Immature natural killer cell (primary cell): Measurements from ENCODE around the gene JDP2. TPM values are rescaled to one million over a fixed set of nuclear protein-coding genes. Genes with fewer than 3 reads are reported as not detected.

ENCODE experiments used
- DNase-seq, 3 donors: peaks; one replicate each; pipeline ENCODE4 v3.0.0; 2022; ENCODE audit warnings: mixed read lengths in 1 of 3
- H3K27ac Mint-ChIP-seq, 6 donors: one replicate each; pipeline ENCODE4 v1.8.0; 2020; ENCODE audit warnings: mixed read lengths in 6 of 6, mild to moderate bottlenecking in 5 of 6, inconsistent platforms in 4 of 6, moderate library complexity in 3 of 6
- H3K27me3 Mint-ChIP-seq, 3 donors: one replicate each; pipeline ENCODE4 v1.8.0; 2020 to 2021; ENCODE audit warnings: low read depth in 3 of 3, mild to moderate bottlenecking in 3 of 3, mixed read lengths in 3 of 3, moderate library complexity in 3 of 3, inconsistent platforms in 1 of 3
- H3K36me3 Mint-ChIP-seq, 3 donors: one replicate each; pipeline ENCODE4 v1.8.0; 2020; ENCODE audit warnings: mixed read lengths in 3 of 3, inconsistent platforms in 2 of 3, mild to moderate bottlenecking in 2 of 3
- H3K4me1 Mint-ChIP-seq, 2 donors: one replicate each; pipeline ENCODE4 v1.8.0; 2020; ENCODE audit warnings: inconsistent platforms in 2 of 2, mild to moderate bottlenecking in 2 of 2, mixed read lengths in 2 of 2, moderate library complexity in 1 of 2
- H3K4me3 Mint-ChIP-seq, 5 donors: one replicate each; pipeline ENCODE4 v1.8.0; 2020; ENCODE audit warnings: mild to moderate bottlenecking in 5 of 5, mixed read lengths in 5 of 5, inconsistent platforms in 3 of 5, moderate library complexity in 3 of 5
- H3K9me3 Mint-ChIP-seq, 6 donors: one replicate each; pipeline ENCODE4 v1.8.0; 2020; ENCODE audit warnings: mild to moderate bottlenecking in 6 of 6, mixed read lengths in 6 of 6, inconsistent platforms in 4 of 6, moderate library complexity in 3 of 6
- polyA plus RNA-seq, 3 donors: library from polyadenylated mRNA; unstranded; fragments of 300-500 nt; fragmentation: Illumina TruSeq; gene quantifications; one replicate each; pipeline ENCODE4 v1.2.3, GENCODE V29; 2021

Gene JDP2
- polyA plus RNA-seq, 3 donors from 2014 or later = 0.47 TPM; not detected in 2

- no peaks in the 10 kb centered on the region for H3K36me3 Mint-ChIP-seq
- H3K9me3 Mint-ChIP-seq = no peaks in the 10 kb centered on the region
These were observed 68.9 kb downstream of the JDP2 start for GRCh38 chr14:75496755-75497154.

GRCh38 chr14:75497191-75497590 lies 69.4 kb downstream of the JDP2 start:
- peak overlapping the region in 1 of 6 donors; percentile 49 for H3K27ac Mint-ChIP-seq
- H3K27me3 Mint-ChIP-seq = peaks cover 0 to 3% (median 1%) of the 10 kb centered on the region in 3 donors
- no peaks in the 10 kb centered on the region for H3K36me3 Mint-ChIP-seq
- no peak for DNase-seq
- peaks cover 0 to 6% of the 10 kb centered on the region in 2 donors for H3K4me1 Mint-ChIP-seq
- H3K9me3 Mint-ChIP-seq = no peaks in the 10 kb centered on the region
- no peak overlapping the region for H3K4me3 Mint-ChIP-seq

More at GRCh38 chr14:75496755-75497154, 68.9 kb downstream of the JDP2 start:
- H3K4me1 Mint-ChIP-seq = peaks cover 0 to 6% of the 10 kb centered on the region in 2 donors
- H3K27me3 Mint-ChIP-seq = peaks cover 0 to 2% (median 0%) of the 10 kb centered on the region in 3 donors
- no peak overlapping the region for H3K4me3 Mint-ChIP-seq
- no peak overlapping the region for H3K27ac Mint-ChIP-seq
- no peak for DNase-seq

DNA sequence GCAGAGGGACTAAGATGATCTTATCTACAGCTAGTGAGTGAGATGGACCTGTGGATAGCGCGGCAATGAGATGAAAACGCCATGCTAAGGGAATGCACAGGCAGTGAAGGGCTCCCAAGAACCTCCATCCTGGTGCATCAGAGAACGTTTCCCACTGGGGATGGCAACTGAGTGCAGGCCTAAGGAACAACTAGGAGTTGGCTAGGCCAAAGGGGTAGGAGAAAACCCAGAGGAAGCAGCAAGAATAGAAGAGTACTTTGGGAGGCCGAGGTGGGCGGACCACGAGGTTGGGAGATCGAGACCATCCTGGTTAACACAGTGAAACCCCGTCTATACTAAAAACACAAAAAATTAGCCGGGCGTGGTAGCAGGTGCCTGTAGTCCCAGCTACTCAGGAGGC lies 69.9 kb downstream of the JDP2 start:
- Mint-ChIP-seq H3K4me3 (no peak overlapping the region), H3K9me3 (no peaks in the 10 kb centered on the region), H3K27ac (peak overlapping the region in 2 of 6 donors; percentile 31 to 49), H3K27me3 (peaks cover 0 to 4% (median 2%) of the 10 kb centered on the region in 3 donors), H3K4me1 (peaks cover 0 to 6% of the 10 kb centered on the region in 2 donors), H3K36me3 (no peaks in the 10 kb centered on the region)
- DNase-seq = no peak

- Mint-ChIP-seq H3K4me3 (no peak overlapping the region), H3K36me3 (no peaks in the 10 kb centered on the region), H3K4me1 (peaks cover 0 to 6% of the 10 kb centered on the region in 2 donors), H3K9me3 (no peaks in the 10 kb centered on the region), H3K27me3 (peaks cover 0 to 4% (median 2%) of the 10 kb centered on the region in 3 donors), H3K27ac (no peak overlapping the region)
- DNase-seq = no peak
These were observed 71.5 kb downstream of the JDP2 start for GRCh38 chr14:75499084-75499875.

GRCh38 chr14:75501080-75501479 lies 73.3 kb downstream of the JDP2 start:
- H3K9me3 Mint-ChIP-seq = peaks cover 0 to 3% (median 0%) of the 10 kb centered on the region in 6 donors
- peaks cover 0 to 2% (median 2%) of the 10 kb centered on the region in 3 donors for H3K27me3 Mint-ChIP-seq
- peaks cover 0 to 6% of the 10 kb centered on the region in 2 donors for H3K4me1 Mint-ChIP-seq
- H3K36me3 Mint-ChIP-seq = no peaks in the 10 kb centered on the region
- no peak overlapping the region for H3K4me3 Mint-ChIP-seq
- no peak for DNase-seq
- peak overlapping the region in 1 of 6 donors; percentile 48 for H3K27ac Mint-ChIP-seq

DNA sequence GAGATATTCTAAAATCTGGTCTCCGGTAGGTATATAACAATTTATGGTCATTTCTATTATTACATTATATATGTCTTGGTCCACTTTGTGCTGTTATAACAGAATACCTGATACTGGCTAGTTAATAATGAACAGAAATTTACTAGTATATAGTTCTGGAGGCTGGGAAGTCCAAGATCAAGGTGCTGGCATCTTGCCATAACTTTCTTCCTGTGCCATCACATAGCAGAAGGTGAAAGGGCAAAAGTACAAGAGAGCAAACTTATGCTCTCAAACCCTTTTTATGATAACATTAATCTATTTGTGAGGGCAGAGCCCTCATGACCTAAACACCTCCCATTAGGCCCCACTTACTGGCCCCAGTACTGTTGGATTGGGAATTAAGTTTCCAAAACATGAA lies 76.6 kb downstream of the JDP2 start:
- peak overlapping the region in 1 of 6 donors; percentile 28 for H3K27ac Mint-ChIP-seq
- no peaks in the 10 kb centered on the region for H3K4me1 Mint-ChIP-seq
- peaks cover 0 to 6% (median 4%) of the 10 kb centered on the region in 6 donors for H3K9me3 Mint-ChIP-seq
- H3K27me3 Mint-ChIP-seq = peaks cover 0 to 3% (median 2%) of the 10 kb centered on the region in 3 donors
- no peak overlapping the region for H3K4me3 Mint-ChIP-seq
- peaks cover 0 to 4% (median 0%) of the 10 kb centered on the region in 3 donors for H3K36me3 Mint-ChIP-seq
- no peak for DNase-seq

- Mint-ChIP-seq H3K9me3 (peaks cover 0 to 12% (median 9%) of the 10 kb centered on the region in 6 donors), H3K4me3 (no peak overlapping the region), H3K4me1 (no peaks in the 10 kb centered on the region), H3K27ac (no peak overlapping the region), H3K27me3 (peaks cover 0 to 3% (median 2%) of the 10 kb centered on the region in 3 donors), H3K36me3 (peaks cover 3 to 10% (median 9%) of the 10 kb centered on the region in 3 donors)
- no peak for DNase-seq
These were observed 79.1 kb downstream of the JDP2 start for GRCh38 chr14:75506930-75507329.

GRCh38 chr14:75510547-75510946 lies 82.7 kb downstream of the JDP2 start:
- peak overlapping the region in 1 of 6 donors; percentile 24 for H3K27ac Mint-ChIP-seq

DNA sequence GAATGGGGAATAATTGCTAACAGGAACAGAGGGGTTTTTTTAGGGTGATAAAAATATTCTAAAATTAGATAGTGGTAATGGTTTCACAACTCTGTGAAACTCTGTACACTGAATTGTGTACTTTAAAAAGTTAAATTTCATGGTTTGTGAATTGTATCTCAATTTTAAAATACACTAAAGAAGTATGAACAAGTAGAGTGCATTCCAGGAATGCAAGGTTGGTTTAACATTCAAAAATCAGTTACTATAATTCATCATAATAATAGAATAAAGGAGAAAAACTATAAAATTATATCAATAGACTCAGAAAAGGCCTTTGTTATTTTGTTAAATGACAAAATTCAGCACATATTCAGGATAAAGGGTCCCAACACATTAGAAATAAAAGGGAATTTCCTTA lies 83.4 kb downstream of the JDP2 start:
- Mint-ChIP-seq H3K4me1 (peaks cover 26 to 30% of the 10 kb centered on the region in 2 donors), H3K27me3 (peaks cover 0 to 1% (median 0%) of the 10 kb centered on the region in 3 donors), H3K36me3 (peaks cover 3 to 10% (median 9%) of the 10 kb centered on the region in 3 donors), H3K9me3 (peaks cover 0 to 12% (median 7%) of the 10 kb centered on the region in 6 donors), H3K4me3 (no peak overlapping the region), H3K27ac (peak overlapping the region in 1 of 6 donors; percentile 49)
- DNase-seq = no peak

More at GRCh38 chr14:75510547-75510946, 82.7 kb downstream of the JDP2 start:
- Mint-ChIP-seq H3K27me3 (peaks cover 0 to 1% (median 0%) of the 10 kb centered on the region in 3 donors), H3K4me1 (peaks cover 19 to 23% of the 10 kb centered on the region in 2 donors), H3K9me3 (peaks cover 0 to 12% (median 9%) of the 10 kb centered on the region in 6 donors), H3K4me3 (no peak overlapping the region), H3K36me3 (peaks cover 3 to 10% (median 9%) of the 10 kb centered on the region in 3 donors)
- no peak for DNase-seq

GRCh38 chr14:75513911-75514672 lies 86.3 kb downstream of the JDP2 start:
- peak overlapping the region; percentile 62 to 94 (median 82) for H3K27ac Mint-ChIP-seq
- DNase-seq = no peak
- peak overlapping the region in 4 of 5 donors; percentile 30 to 91 (median 56) for H3K4me3 Mint-ChIP-seq
- peaks cover 0 to 7% (median 6%) of the 10 kb centered on the region in 6 donors for H3K9me3 Mint-ChIP-seq
- H3K27me3 Mint-ChIP-seq = no peaks in the 10 kb centered on the region
- peaks cover 3 to 10% (median 5%) of the 10 kb centered on the region in 3 donors for H3K36me3 Mint-ChIP-seq
- H3K4me1 Mint-ChIP-seq = peaks cover 33 to 41% of the 10 kb centered on the region in 2 donors

DNA sequence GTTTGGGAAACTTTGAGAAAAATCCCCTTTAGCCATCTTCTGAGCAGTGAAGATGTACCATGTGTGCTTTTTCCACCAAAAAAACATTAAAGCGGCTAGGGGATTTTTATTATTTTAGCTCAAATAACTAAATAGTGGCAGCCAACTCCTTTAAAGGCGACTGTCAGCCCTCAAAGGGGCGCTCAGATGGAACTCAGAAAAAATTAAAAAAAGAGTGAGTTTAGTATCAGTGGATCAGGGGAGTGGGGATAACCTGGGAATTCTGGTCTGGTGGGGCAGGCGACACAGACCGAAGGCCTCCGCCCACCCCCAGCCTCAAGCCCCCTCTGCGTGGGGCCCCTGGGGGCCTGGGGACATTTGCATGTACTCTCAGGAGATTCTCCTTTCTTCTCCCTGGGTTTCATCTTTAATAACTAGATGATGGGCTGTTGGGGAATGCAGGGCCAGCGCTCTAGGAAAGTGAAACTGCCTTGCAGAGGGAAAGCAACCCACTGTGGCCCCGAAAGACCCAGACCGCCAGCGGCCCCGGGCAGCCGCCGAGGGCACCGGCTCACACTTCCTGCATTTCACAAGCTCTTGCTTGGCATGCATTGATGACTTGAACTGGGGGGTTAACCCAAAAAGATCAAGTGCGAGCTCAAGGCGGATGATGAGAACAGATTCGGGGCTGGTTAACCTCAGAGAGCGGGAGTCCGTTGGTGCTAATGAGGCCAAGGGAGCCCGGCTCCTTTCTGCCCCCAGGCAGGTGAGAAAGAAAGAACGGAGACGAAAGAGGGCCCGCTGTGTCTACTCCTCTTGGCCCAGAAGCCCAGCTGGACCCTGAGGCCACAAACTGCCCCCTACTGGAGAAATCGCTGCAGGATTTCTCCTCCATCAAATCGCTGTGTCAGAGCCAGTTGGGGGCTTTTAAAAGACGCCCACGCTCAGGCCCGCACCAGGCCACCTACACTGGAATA lies 87.1 kb downstream of the JDP2 start:
- peaks cover 0 to 7% (median 6%) of the 10 kb centered on the region in 6 donors for H3K9me3 Mint-ChIP-seq
- peaks cover 33 to 41% of the 10 kb centered on the region in 2 donors for H3K4me1 Mint-ChIP-seq
- no peaks in the 10 kb centered on the region for H3K27me3 Mint-ChIP-seq
- peaks cover 3 to 10% (median 5%) of the 10 kb centered on the region in 3 donors for H3K36me3 Mint-ChIP-seq
- peak overlapping the region; percentile 92 to 98 (median 96) for H3K27ac Mint-ChIP-seq
- peak overlapping the region; percentile 90 to 96 (median 91) for H3K4me3 Mint-ChIP-seq
- peak; percentile 70 to 75 (median 73) for DNase-seq

GRCh38 chr14:75515629-75515996 lies 87.8 kb downstream of the JDP2 start:
- Mint-ChIP-seq H3K27me3 (no peaks in the 10 kb centered on the region), H3K4me1 (peaks cover 33 to 41% of the 10 kb centered on the region in 2 donors), H3K36me3 (peaks cover 3 to 9% (median 5%) of the 10 kb centered on the region in 3 donors), H3K27ac (peak overlapping the region; percentile 92 to 98 (median 96)), H3K9me3 (peaks cover 0 to 6% (median 5%) of the 10 kb centered on the region in 6 donors), H3K4me3 (peak overlapping the region; percentile 90 to 96 (median 91))
- no peak for DNase-seq

DNA sequence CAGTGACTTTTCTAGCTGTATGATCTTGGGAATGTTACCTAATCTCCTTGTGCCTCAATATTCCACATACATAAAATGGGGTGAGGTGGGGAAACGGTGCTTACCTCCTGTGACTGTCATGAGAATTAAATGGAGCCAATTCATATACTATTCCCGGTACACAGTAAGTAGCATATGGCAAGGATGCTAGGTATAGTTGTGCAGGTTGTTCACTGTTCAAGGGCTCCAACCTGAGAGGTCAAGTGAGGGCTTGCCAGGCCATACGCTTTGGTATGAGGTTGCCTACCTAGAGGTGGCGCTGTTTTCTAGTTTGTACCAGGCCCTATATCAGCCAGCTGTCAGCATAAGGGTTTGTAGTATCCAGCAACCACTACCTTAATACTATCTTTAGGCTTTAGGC lies 90.8 kb downstream of the JDP2 start:
- DNase-seq = peak in 1 of 3 donors; percentile 26
- Mint-ChIP-seq H3K9me3 (no peaks in the 10 kb centered on the region), H3K36me3 (no peaks in the 10 kb centered on the region), H3K4me3 (no peak overlapping the region), H3K27me3 (peaks cover 5 to 8% (median 6%) of the 10 kb centered on the region in 3 donors), H3K27ac (no peak overlapping the region), H3K4me1 (peaks cover 59 to 67% of the 10 kb centered on the region in 2 donors)
